ENCODE measurements around the gene IL2RA.

The IL2RA gene

GRCh38 chr10:6019796-6020195 is 42.4 kb downstream of the IL2RA start:
- no peak for DNase-seq
- H3K36me3 Mint-ChIP-seq: peaks cover 84% of the 10 kb centered on the region
- H3K4me3 Mint-ChIP-seq: no peak overlapping the region
- no peak overlapping the region for H3K27ac Mint-ChIP-seq
- H3K4me1 Mint-ChIP-seq: peaks cover 52% of the 10 kb centered on the region
- no peaks in the 10 kb centered on the region for H3K27me3 Mint-ChIP-seq
- CTCF ChIA-PET: interaction anchor here (0.7 kb wide), 1 partner anchor 13 kb away, joined by 4 read pairs; no protein-coding TSS in a partner anchor
- no peaks in the 10 kb centered on the region for H3K9me3 Mint-ChIP-seq

DNA sequence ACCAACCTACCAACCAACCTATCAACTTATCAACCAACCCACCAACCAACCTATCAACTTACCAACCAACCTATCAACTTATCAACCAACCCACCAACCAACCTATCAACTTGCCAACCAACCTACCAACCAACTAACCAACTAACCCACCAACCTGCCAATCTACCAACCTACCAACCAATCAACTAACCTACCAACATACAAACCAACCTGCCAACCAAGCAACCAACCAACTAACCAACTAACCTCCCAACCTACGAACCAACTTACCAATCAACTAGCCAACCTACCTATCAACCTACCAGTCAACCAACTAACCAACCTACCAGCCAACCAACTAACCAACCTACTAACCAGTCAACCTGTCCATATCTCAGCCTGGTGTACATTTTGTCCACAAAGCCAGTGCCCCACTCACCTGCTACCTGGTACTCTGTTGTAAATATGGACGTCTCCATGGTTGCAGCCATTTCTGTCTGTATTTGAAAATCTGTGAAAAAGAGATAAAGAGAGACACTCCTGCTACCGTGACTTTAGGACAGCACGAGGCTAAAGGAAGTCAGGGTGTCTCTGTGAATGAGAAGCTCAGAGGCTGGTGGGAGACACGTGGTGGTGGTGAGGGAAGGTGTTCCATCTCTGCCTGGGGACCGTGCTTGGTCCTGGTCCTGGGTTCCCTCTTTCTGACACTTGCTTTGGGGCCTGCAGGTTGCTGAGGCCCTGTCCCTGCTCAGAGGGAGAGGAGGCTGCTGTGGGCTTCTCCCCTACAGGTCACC is 43.0 kb downstream of the IL2RA start:
- no peak for DNase-seq
- peaks cover 57% of the 10 kb centered on the region for H3K4me1 Mint-ChIP-seq
- H3K36me3 Mint-ChIP-seq: peaks cover 84% of the 10 kb centered on the region
- H3K9me3 Mint-ChIP-seq: no peaks in the 10 kb centered on the region
- no peaks in the 10 kb centered on the region for H3K27me3 Mint-ChIP-seq
- no peak overlapping the region for H3K4me3 Mint-ChIP-seq
- peak overlapping the region; percentile 58 for H3K27ac Mint-ChIP-seq
- CTCF ChIA-PET: no interaction called here

GRCh38 chr10:6018422-6018821 is 43.7 kb downstream of the IL2RA start:
- no peaks in the 10 kb centered on the region for H3K9me3 Mint-ChIP-seq
- H3K27me3 Mint-ChIP-seq: no peaks in the 10 kb centered on the region
- CTCF ChIA-PET: no interaction called here
- peaks cover 58% of the 10 kb centered on the region for H3K4me1 Mint-ChIP-seq
- peak overlapping the region; percentile 58 for H3K27ac Mint-ChIP-seq
- H3K36me3 Mint-ChIP-seq: peaks cover 82% of the 10 kb centered on the region
- no peak overlapping the region for H3K4me3 Mint-ChIP-seq
- no peak for DNase-seq

DNA sequence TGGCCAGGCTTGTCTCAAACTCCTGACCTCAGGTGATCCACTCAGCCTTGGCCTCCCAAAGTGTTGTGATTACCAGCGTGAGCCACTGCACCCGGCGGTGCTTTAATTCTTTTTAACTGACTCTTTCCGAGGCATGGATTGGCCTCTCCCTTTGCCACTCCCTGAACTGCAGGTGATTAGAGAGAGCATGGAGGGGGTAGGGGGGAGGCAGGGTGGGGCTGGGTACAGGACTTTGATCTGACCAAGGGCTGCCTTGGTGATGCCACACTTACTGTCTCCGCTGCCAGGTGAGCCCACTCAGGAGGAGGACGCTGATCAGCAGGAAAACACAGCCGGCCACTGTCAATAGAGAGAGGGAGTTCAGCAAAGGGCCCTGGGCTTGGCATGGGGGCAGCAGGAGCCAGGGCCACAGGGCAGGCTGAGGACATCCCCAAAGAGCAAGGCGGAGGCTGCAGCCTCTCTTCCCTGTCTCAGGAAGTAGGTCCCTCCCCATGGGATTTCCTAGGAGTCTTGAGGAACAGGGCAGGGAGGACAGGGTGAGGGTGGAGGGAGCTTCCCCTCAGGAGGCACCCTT is 44.3 kb downstream of the IL2RA start:
- Mint-ChIP-seq H3K4me1 (peaks cover 57% of the 10 kb centered on the region), H3K9me3 (no peaks in the 10 kb centered on the region), H3K27me3 (no peaks in the 10 kb centered on the region), H3K4me3 (no peak overlapping the region), H3K36me3 (peaks cover 80% of the 10 kb centered on the region), H3K27ac (peak overlapping the region; percentile 20)
- DNase-seq: no peak
- CTCF ChIA-PET: interaction anchor here (1.3 kb wide), 1 partner anchor 32 kb away, joined by 5 read pairs; no protein-coding TSS in a partner anchor

GRCh38 chr10:6014241-6014761 is 47.9 kb downstream of the IL2RA start:
- H3K4me1 Mint-ChIP-seq: peaks cover 43% of the 10 kb centered on the region
- H3K27me3 Mint-ChIP-seq: no peaks in the 10 kb centered on the region
- peak; percentile 77 for DNase-seq
- H3K9me3 Mint-ChIP-seq: no peaks in the 10 kb centered on the region
- CTCF ChIA-PET: interaction anchor here (0.7 to 2.9 kb wide), 15 partner anchors 14 to 389 kb away, joined by 3 to 26 read pairs (median 4); partner anchors contain the start of gene IL2RA
- peak overlapping the region; percentile 30 for H3K4me3 Mint-ChIP-seq
- H3K27ac Mint-ChIP-seq: peak overlapping the region; percentile 99
- H3K36me3 Mint-ChIP-seq: peaks cover 67% of the 10 kb centered on the region

DNA sequence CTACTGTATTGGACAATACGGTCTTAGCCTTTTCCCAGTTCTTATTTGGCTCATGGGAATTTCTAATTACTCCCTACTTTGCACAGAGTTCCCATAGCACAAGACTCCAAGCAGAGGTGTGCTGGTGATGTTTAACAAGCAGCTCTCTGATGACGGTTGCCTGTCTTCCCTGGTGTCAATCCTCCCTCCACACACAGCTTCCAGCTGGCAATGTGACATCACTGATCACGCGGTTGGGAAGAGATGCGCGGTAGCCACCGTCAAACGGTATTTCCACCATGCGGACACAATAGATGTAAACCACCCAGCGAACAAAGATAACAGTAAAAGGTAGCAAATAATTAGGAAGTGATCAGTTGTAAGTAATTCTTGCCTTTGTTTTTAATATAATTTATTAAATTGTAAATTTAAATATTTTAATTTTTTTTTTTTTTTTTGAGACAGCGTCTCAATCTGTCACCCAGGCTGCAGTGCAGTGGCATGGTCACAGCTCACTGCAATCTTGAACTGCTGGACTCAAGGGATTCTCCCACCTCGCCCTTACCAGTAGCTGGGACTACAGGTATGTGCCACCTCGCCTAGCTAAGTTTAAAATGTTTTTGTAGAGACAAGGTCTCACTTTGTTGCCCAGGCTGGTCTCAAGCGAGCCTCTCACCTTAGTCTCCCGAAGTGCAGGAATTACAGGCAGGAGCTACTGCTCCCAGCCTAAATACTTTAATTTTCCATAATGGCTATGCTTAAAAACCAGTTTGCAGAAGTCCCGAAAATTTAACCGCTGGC is 48.6 kb downstream of the IL2RA start:
- Mint-ChIP-seq H3K4me1 (peaks cover 36% of the 10 kb centered on the region), H3K27ac (peak overlapping the region; percentile 99), H3K4me3 (no peak overlapping the region), H3K36me3 (peaks cover 61% of the 10 kb centered on the region), H3K27me3 (no peaks in the 10 kb centered on the region), H3K9me3 (no peaks in the 10 kb centered on the region)
- DNase-seq: no peak
- CTCF ChIA-PET: interaction anchor here (0.8 to 2.9 kb wide), 10 partner anchors 11 to 390 kb away, joined by 3 to 26 read pairs (median 4); no protein-coding TSS in a partner anchor

- no peak for DNase-seq
- H3K27me3 Mint-ChIP-seq: no peaks in the 10 kb centered on the region
- H3K4me3 Mint-ChIP-seq: no peak overlapping the region
- peak overlapping the region; percentile 53 for H3K27ac Mint-ChIP-seq
- H3K9me3 Mint-ChIP-seq: peaks cover 9% of the 10 kb centered on the region
- H3K36me3 Mint-ChIP-seq: peaks cover 56% of the 10 kb centered on the region
- CTCF ChIA-PET: interaction anchor here (0.6 to 2.9 kb wide), 2 partner anchors 38 to 329 kb away, joined by 3 to 26 read pairs; no protein-coding TSS in a partner anchor
- peaks cover 35% of the 10 kb centered on the region for H3K4me1 Mint-ChIP-seq
These were observed 49.9 kb downstream of the IL2RA start for GRCh38 chr10:6012121-6012905.

DNA sequence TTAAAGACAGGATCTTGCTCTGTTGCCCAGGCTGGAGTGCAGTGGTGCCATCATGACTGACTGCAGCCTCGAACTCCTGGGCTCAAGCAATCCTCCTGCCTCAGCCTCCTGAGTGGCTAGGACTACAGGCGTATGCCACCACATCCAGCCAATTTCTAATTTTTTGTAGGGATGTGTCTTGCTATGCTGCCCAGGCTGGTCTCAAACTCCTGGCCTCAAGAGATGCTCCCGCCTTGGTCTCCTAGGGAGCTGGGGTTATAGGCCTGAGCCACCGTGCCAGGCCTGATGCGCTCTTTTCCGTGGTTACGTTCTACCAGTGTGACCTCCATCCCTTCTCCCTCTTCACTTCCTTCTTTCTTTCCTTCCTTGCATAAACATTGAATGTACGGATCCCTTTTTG is 50.6 kb downstream of the IL2RA start:
- CTCF ChIA-PET: interaction anchor here (1.0 kb wide), 1 partner anchor 39 kb away, joined by 3 read pairs; no protein-coding TSS in a partner anchor
- no peaks in the 10 kb centered on the region for H3K27me3 Mint-ChIP-seq
- no peak overlapping the region for H3K4me3 Mint-ChIP-seq
- DNase-seq: no peak
- H3K36me3 Mint-ChIP-seq: peaks cover 50% of the 10 kb centered on the region
- H3K4me1 Mint-ChIP-seq: peaks cover 29% of the 10 kb centered on the region
- H3K27ac Mint-ChIP-seq: no peak overlapping the region
- H3K9me3 Mint-ChIP-seq: peaks cover 15% of the 10 kb centered on the region

DNA sequence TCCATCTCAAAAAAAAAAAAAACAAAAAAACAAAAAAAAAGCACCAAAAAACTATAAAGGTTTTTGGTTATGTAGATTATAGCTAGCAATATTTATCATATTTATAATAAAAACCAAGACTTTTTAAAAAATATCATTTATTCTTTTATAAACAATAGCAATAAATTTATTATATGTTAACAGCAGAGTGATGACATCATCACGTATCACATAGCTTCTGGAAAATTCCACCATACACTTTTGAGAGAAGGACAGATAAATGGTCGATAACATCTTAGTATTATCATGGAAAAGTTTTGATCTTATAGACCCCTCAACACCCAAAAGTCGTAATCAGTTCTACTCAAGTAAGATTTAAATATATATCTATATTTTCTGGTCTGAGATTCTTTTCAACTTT is 51.6 kb downstream of the IL2RA start:
- Mint-ChIP-seq H3K4me3 (no peak overlapping the region), H3K27ac (no peak overlapping the region), H3K9me3 (peaks cover 15% of the 10 kb centered on the region), H3K27me3 (peaks cover 3% of the 10 kb centered on the region), H3K36me3 (peaks cover 42% of the 10 kb centered on the region), H3K4me1 (peaks cover 20% of the 10 kb centered on the region)
- no peak for DNase-seq
- CTCF ChIA-PET: interaction anchor here (1.0 kb wide), 1 partner anchor 40 kb away, joined by 3 read pairs; no protein-coding TSS in a partner anchor

- H3K27me3 Mint-ChIP-seq: peaks cover 8% of the 10 kb centered on the region
- DNase-seq: no peak
- peaks cover 39% of the 10 kb centered on the region for H3K36me3 Mint-ChIP-seq
- no peak overlapping the region for H3K27ac Mint-ChIP-seq
- peaks cover 15% of the 10 kb centered on the region for H3K9me3 Mint-ChIP-seq
- peaks cover 15% of the 10 kb centered on the region for H3K4me1 Mint-ChIP-seq
- H3K4me3 Mint-ChIP-seq: no peak overlapping the region
- CTCF ChIA-PET: no interaction called here
These were observed 52.2 kb downstream of the IL2RA start for GRCh38 chr10:6009961-6010360.

- Mint-ChIP-seq H3K27me3 (peaks cover 14% of the 10 kb centered on the region), H3K9me3 (peaks cover 15% of the 10 kb centered on the region), H3K4me3 (no peak overlapping the region), H3K4me1 (peaks cover 12% of the 10 kb centered on the region), H3K27ac (no peak overlapping the region), H3K36me3 (peaks cover 32% of the 10 kb centered on the region)
- no peak for DNase-seq
- CTCF ChIA-PET: no interaction called here
These were observed 53.0 kb downstream of the IL2RA start for GRCh38 chr10:6009150-6009549.

- Mint-ChIP-seq H3K27me3 (peaks cover 14% of the 10 kb centered on the region), H3K4me3 (no peak overlapping the region), H3K36me3 (peaks cover 27% of the 10 kb centered on the region), H3K9me3 (peaks cover 15% of the 10 kb centered on the region), H3K4me1 (peaks cover 11% of the 10 kb centered on the region), H3K27ac (no peak overlapping the region)
- DNase-seq: no peak
- CTCF ChIA-PET: no interaction called here
These were observed 53.5 kb downstream of the IL2RA start for GRCh38 chr10:6008497-6009142.

DNA sequence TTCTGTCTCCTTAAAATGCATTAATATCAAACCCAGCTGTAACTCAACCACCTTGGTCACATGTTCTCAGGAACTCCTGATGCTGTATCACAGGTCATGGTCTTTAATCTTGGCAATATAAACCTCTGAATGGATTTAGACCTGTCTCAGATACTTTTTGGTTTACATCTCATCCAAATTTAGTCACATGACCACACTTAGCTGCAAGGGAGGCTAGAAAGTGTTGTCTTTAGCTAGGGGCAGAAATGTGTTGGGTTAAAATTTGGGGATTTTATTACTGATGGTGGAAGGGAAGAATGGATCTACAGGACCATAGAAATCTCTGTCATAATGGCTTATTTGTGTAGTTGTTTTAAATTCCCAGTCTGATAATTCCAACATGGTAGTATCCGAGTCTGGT is 55.2 kb downstream of the IL2RA start:
- H3K27me3 Mint-ChIP-seq: peaks cover 14% of the 10 kb centered on the region
- H3K9me3 Mint-ChIP-seq: peaks cover 15% of the 10 kb centered on the region
- no peak overlapping the region for H3K4me3 Mint-ChIP-seq
- H3K36me3 Mint-ChIP-seq: peaks cover 15% of the 10 kb centered on the region
- DNase-seq: no peak
- no peak overlapping the region for H3K27ac Mint-ChIP-seq
- H3K4me1 Mint-ChIP-seq: peaks cover 17% of the 10 kb centered on the region
- CTCF ChIA-PET: interaction anchor here (1.0 kb wide), 1 partner anchor 79 kb away, joined by 3 read pairs; no protein-coding TSS in a partner anchor

Data from activated naive CD4-positive, alpha-beta T cell treated with anti-CD3 and anti-CD28 coated beads, Interleukin-2, amount 10 ng/mL, durations not matched to agents 7 days and 5 days (primary cell).